ENCODE results near the gene PIK3IP1.
"Not testable (repeated sequence)": the region's sequence is repeated elsewhere in the genome, so short reads cannot be mapped to it uniquely, and the experiment has no call there.

PIK3IP1 gene

DNA sequence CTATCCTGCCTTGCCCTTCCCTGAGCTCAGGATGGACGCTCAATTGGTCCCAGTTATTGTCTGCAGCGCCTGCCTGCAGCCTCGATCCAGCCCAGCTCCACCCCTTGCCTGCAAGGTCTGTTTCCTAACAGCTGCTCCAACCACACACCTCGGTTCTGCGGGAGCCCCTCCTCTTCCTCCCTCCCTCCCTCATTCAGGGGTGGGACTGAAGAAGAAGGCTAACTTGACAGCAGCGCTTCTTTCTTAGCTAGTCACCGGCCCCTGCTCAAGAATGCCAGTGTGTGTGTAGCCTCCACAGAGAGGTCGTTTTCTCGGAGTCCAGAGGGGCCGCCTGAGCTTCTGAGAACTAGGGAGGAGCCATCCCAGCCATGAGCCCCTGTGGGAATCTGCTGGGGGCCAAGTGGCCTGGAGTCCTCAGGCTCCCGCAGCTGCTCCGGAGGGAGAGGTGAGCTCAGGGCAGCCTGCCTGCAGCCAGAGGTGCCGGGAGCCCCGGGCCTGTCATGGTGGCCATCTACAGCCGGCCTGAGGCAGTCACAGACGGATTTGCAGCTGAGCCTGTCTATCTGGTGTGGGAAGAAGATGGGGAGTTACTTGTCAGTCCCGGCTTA, 44.0 kb downstream of the PIK3IP1 start:
- DNase-seq = peak; percentile 75

DNA sequence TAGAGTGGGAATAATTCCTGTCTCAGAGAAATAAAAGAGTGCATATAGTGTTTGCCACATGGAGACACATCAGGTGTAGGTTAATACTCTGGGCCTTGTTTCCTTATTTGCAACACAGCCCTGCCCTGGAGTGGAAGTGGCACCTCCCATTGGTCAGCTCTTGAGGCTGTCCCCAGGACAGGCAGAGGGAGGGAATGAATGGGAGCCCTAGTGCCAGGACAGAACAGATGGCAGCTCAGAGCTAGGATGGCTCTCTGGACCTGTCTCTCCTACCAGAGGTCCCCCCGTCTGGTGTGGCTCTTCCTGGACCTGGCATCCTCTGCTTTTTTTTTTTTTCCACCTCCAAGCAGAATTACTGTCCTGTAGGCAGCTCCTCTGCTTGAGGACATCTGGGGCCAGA, 44.6 kb downstream of the PIK3IP1 start:
- DNase-seq = no peak

DNA sequence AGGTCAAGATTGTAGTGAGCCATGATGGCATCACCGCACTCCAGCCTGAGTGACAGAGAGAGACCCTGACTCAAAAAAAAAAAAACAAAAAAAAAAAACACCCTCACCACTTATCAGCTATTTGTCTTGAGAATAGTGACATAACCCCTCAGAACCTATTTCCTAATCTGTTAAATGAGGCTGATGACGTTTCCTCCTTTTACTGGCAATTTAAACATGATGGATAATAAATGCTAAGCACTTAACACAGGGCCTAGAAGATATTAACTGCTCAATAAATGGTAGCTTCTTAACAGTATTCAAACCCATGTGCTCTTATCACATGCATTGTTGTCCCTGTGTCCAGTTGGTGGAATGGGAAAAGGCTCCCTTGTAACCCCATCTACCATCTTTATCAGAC, 45.6 kb downstream of the PIK3IP1 start:
- no peak for DNase-seq

DNA sequence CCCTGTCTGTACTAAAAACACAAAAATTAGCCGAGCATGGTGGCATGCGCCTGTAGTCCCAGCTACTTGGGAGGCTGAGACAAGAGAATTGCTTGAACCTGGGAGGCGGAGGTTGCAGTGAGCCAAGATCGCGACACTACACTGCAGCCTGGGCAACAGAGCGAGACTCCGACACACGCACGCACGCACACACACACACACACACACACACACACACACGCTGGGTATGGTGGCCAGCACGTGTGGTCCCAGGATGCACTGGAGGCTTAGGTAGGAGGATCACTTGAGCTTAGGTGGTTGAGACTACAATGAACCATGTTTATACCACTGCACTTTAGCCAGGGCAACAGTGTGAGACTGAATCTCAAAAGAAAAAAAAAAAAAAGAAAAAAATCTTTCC, 46.3 kb downstream of the PIK3IP1 start:
- not testable (repeated sequence) for DNase-seq

DNA sequence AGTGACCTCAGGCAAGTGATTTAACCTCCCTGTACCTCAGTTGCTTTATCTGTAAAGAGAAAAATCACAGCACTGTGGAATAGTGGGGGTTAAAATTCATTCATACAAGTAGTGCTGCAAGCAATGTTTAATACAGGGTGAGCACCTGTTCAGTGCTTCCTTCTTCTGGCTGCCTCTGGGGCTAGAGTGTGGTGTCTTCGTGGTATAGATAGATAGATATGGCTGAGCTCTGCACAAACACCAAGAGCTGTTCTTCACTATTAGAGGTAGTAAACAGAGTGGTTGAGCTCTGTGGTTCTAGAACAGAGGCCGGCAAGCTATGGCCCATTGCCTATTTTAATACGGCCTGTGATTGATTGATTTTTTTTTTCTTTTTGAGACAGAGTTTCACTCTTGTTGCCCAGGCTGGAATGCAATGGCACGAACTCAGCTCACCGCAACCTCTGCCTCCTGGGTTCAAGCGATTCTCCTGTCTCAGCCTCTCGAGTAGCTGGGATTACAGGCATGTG, 47.3 kb downstream of the PIK3IP1 start:
- DNase-seq = no peak

DNA sequence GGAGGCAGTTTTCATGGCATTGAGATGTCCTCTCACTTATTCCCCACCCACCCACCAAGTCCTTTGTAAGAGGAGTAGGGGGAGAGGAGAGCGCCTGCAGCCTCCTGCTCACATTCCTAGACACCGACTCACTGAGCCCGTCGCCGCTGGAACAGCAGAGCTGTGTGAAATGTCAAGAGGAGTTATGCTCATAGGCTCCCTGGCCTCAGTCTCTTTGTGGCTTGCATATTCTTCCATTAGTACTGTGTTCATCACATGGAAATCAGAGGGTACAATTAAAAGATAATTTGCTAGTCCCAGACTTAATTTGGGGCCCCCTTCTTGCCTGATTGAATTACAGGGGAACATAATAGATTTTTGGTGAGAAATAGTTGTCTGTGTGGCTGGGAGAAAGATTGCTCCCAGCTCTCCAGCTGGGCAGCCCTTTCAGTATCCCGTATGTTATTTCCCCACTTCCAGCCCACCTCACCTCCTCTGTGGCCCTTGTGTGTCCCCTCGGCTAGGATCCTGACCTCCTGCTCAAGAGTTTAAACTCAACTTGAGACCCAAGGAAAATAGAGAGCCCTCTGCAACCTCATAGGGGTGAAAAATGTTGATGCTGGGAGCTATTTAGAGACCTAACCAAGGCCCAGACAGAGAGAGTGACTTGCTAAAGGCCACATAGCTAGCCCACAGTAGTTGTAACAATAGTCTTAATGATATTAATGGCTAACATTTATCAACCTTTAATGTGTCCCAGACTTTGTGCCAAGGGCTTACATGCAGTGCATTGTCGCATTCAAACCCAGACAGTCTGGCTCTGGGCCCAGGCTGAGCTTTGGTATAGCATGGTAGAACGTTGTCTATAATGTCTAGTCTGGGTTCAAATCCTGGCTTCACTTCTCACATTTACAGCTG, 48.0 kb downstream of the PIK3IP1 start:
- no peak for DNase-seq

DNA sequence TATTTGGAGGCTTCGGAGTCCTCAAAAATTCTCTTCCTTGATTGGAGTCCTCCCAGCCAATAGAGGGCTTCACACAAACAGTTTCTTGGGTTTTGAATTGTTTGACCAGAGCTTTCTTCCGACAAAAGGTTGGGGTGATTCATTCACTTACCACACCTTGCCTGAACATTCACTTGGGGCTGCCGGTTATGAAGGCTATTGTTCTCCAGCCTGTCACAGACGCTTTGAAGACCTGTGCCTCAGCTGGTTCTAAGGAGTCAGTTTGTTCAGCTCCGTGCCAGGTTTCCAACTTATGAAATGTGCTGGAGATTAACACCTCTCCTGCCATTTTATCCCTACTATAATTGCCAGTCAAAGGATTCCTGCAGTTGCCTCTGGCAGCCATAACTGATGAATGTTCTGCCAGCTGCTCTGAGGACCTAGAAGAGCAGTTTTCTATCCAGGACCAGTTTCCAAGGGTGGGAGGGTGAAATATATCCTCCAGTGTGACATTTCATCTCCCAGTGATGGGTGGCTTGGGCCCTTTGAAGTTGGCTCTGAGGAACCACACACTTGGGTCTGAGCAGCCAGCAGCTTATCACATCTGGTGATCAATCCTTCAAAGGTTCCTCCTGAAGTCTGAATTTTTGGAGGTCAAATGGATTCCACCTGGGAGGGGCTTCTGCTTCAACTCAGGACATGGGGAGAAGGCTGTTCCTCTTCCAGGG, 48.8 kb downstream of the PIK3IP1 start:
- DNase-seq = no peak

DNA sequence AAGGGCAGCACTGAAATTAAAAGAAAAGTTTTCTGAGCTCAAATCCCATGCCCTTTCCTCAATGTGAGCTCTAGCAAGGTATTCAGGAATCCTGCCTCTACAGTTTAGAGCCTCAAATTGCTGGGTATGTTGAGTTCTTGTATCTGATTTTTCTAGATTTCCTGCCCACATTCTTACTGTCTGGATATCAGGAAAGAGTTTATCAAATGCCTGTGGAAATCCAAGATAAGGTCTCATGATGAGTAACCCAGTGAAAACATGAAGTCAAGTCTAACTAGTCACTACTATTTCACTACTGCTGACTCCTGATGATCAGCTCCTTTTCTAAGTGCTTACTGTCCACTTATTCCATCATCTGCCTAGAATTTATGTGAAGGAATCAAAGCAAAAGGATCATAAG, 50.4 kb downstream of the PIK3IP1 start:
- no peak for DNase-seq

DNA sequence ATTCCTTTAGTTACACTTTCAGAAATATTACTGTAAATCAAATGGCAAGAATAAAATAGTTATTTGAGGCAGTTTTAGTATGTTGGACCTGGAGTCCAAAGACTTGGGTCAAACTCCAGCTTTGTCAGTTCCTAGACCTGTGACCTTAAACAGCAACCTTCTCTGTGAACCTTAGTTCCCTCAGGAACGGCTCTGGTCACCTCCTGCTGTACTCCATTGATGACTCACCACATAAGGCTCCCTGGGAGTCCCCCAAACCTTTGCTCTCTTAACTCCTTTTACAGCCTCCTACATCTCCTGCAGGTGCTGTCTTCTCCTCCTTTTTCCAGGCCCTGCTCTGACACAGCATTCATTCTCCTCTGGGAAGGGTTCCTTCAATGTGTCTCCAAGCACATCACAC, 51.1 kb downstream of the PIK3IP1 start:
- DNase-seq = no peak

DNA sequence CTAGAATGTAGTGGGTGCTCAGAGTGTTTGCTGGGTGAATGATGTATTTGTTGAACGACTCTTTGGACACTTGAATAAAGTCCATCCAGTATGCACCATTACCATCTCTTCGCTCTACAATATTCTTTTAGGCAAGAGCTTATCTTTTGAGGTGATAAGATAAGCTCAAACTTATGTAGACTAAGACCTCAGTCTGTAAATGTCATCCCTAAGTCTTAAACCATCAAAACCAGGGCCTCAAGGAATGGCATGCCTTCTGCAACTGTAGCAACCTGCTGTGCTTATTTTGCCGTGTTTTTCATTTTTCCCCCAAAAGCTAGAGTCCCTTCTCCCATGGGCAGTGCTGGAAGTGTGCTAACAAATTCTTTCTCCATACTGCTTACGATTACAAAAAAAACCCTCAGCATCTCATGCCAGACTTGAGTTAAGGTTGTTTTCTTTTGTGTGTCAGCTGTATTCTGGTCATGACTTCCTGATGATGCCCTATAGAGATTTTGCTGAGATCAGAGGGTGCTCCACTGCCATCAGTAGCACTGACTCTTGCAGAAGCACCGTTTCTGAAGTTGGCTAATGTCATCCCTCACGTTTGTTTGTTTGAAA, 52.4 kb downstream of the PIK3IP1 start:
- no peak for DNase-seq

DNA sequence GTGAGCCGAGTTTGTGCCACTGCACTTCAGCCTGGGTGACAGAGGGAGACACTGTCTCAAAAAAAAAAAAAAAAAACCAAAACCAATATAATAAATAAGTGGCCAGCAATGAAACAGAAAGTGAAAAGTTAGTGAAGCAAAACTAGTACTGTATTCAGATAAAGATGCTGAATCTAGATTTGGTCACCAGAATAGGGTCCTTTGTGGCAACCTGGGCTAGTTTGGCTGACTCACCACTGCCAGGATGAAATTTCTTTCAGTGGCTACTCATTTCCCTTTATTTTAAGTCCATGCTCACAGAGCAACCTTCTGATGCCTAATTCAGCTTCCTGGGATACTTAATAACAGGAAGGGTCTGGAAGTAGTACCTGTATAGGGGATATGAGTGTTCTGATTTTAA, 54.2 kb downstream of the PIK3IP1 start:
- DNase-seq = no peak

DNA sequence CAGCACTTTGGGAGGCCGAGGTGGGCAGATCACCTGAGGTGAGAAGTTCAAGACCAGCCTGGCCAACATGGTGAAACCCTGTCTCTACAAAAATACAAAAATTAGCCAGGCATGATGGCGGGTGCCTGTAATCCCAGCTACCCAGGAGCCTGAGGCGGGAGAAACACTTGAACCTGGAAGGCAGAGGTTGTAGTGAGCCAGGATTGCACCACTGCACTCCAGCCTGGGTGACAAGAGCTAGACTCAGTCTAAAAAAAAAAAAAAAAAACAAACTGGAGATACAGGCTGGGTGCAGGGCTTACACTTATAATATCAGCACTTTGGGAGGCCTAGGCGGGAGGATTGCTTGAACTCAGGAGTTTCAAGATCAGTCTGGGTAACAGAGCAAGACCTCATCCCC, 56.2 kb downstream of the PIK3IP1 start:
- DNase-seq = not testable (repeated sequence)

DNA sequence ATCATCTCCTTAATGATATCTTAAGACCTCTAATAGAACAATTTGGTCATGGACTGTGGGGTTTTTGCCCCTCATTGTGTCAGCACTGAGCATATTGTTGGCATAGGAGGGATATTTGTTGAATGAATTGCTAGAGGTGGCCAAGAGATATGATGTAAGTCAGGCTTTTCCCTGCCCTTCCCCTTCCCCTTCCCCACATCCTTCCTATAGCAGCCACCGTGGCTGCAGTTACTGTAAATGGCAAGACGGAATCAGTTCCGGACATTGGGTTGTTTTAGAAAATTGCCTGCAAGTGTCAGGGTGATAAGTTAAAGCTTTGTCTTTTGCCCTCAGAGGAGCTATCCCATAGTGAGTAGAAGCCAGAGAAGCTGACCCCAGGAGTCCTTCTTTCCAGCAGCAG, 57.2 kb downstream of the PIK3IP1 start:
- no peak for DNase-seq

DNA sequence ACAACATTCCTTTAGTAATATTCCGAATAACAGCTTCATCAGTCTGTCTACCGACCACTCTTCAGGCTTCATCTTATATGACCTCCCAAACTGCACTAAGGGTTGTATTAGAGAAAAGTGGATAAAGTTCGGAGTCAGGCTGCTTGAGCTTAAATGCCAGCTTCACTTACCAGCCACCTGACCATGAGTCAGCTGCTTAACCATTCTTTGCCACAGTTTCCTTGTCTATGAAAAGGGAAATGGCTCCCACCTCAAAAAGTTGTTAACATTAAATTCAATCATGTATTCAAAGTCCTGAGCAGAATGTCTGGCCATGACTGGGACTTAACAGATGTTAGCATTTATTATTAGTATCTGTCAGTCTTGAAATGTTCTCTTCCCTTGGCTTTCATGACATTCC, 59.3 kb downstream of the PIK3IP1 start:
- DNase-seq = no peak

Measured in T1000 (cell line).